Adrenal gland (tissue), 12 donors: Measurements from ENCODE around the gene HEATR5B. TPM values are rescaled to one million over a fixed set of nuclear protein-coding genes. Genes with fewer than 3 reads are reported as not detected.

Experiments used
- DNase-seq, 7 donors: peaks; one replicate each; pipeline ENCODE4 v3.0.0-alpha.2; 2019 to 2020
- H3K27ac ChIP-seq, 5 donors: fragments of 200-600 bp; sonication (generic) in 4 of 5; 1 replicate in 3 of 5; 2 replicates in 2 of 5; pipeline versions ENCODE4 v1.5.1 to v1.8.0; 2016 to 2020; ENCODE audit warnings: mild to moderate bottlenecking in 1 of 5
- H3K27me3 ChIP-seq: fragments of 200-600 bp; 2 replicates; pipeline ENCODE4 v1.8.0; 2021
- H3K36me3 ChIP-seq, 2 donors: fragments of 200-600 bp; replicated peaks in 1 of 2; 1 replicate in 1 of 2; 2 replicates in 1 of 2; pipeline versions ENCODE4 v1.5.1 to v1.8.0; 2018 to 2022
- H3K4me1 ChIP-seq, 2 donors: fragments of 200-600 bp; replicated peaks in 1 of 2; 1 replicate in 1 of 2; 2 replicates in 1 of 2; pipeline versions ENCODE4 v1.5.1 to v1.8.0; 2018 to 2021
- H3K4me3 ChIP-seq, 4 donors: fragments of 200-600 bp; sonication (generic) in 3 of 4; one replicate each; pipeline ENCODE4 v1.5.1; 2016 to 2018
- H3K9me3 ChIP-seq, 3 donors: fragments of 200-600 bp; sonication (generic) in 1 of 3; replicated peaks in 1 of 3; 1 replicate in 2 of 3; 2 replicates in 1 of 3; pipeline versions ENCODE4 v1.5.1 to v1.8.0; 2016 to 2021
- CTCF ChIP-seq, 6 experiments: fragments of 450-650 bp in 4 of 6; fragments of 200-600 bp in 2 of 6; sonication (generic) in 1 of 6; IDR thresholded peaks; 1 replicate in 5 of 6; 2 replicates in 1 of 6; pipeline versions ENCODE4 v1.5.1 to v1.8.0; 2016 to 2021; ENCODE audit warnings: antibody characterized with exemption in 6 of 6, mild to moderate bottlenecking in 2 of 6, moderate library complexity in 1 of 6
- POLR2A ChIP-seq, 2 donors: fragments of 450-650 bp; IDR thresholded peaks; one replicate each; pipeline ENCODE4 v1.6.1; 2017; ENCODE audit warnings: antibody characterized with exemption in 2 of 2, mild to moderate bottlenecking in 2 of 2, moderate library complexity in 1 of 2
- WGBS, 4 donors: extraction: QIAGEN DNeasy Blood & Tissue Kit in 2 of 4; methylation state at CpG; one replicate each; pipeline versions ENCODE4 v1.1.5 to v1.1.7; 2013 to 2017; 5-methylcytosine and 5-hydroxymethylcytosine counted together
- intact Hi-C, 2 donors: fragments of 100-400 bp; cut with DNase I; formaldehyde crosslinking; loops; one replicate each; pipeline versions ENCODE4 v1.14.1 to v1.15.0; 2022 to 2023
- polyA plus RNA-seq, 3 donors: library from polyadenylated mRNA; stranded (reverse); fragments of 200-250 nt in 2 of 3; fragments of 350-450 nt in 1 of 3; fragmentation: Illumina TruSeq in 1 of 3; extraction: RNeasy Lipid Tissue Mini Kit (QIAGEN cat#74804) in 1 of 3; gene quantifications; one replicate each; pipeline ENCODE4 v1.2.3, GENCODE V29; 2013 to 2014
- total RNA-seq, 9 donors: library from RNA; depleted of rRNA in 4 of 9; stranded (reverse); fragments of >200 nt in 4 of 9; fragments of 120-200 nt in 1 of 9; fragmentation: NEBNext Ultra II Directional in 1 of 9; extraction: Animal tissue kit (Norgen Biotek cat#: 25700) in 1 of 9; gene quantifications; one replicate each; pipeline versions ENCODE4 v1.1.0 to v1.2.4, GENCODE V29; 2013 to 2023
- donor health status: healthy with polysubstance abuse.
- donor health status: Bipolar disorder and iron deficiency.
- donor health status: DM: yes; HTN: yes; CAD: no.
- donor health status: DM: no; HTN: no; CAD: no.
- donor health status: DM: no; HTN: no; CAD: no.
- donor health status: DM: yes; HTN: yes; CAD: no.

Gene HEATR5B
- total and polyA plus RNA-seq, 12 donors: 7.4 to 34.3 (median 20.4) TPM

GRCh38 chr2:37061013-37061711, 23.0 kb downstream of the HEATR5B start:
- Histone ChIP-seq H3K27me3 (no peaks in the 10 kb centered on the region), H3K4me1 (no peaks in the 10 kb centered on the region), H3K4me3 (no peak overlapping the region), H3K9me3 (no peaks in the 10 kb centered on the region), H3K27ac (no peak overlapping the region), H3K36me3 (peaks cover 0 to 83% of the 10 kb centered on the region in 2 donors)
- TF ChIP-seq POLR2A (IDR thresholded peaks at IDR 0.05) (no peak), CTCF (IDR thresholded peaks at IDR 0.05) (no peak)
- DNase-seq: no peak
- intact Hi-C loops: no loop called here

- Histone ChIP-seq H3K4me3 (no peak overlapping the region), H3K27ac (no peak overlapping the region), H3K36me3 (peaks cover 0 to 83% of the 10 kb centered on the region in 2 donors), H3K27me3 (no peaks in the 10 kb centered on the region), H3K4me1 (no peaks in the 10 kb centered on the region), H3K9me3 (no peaks in the 10 kb centered on the region)
- 91 to 95% (median 94%) methylated on average over 7 of the region's 7 CpGs for WGBS, 4 donors
- no peak for TF ChIP-seq POLR2A (IDR thresholded peaks at IDR 0.05)
- TF ChIP-seq CTCF (IDR thresholded peaks at IDR 0.05): no peak
- intact Hi-C loops: no loop called here
- no peak for DNase-seq
These were observed 23.7 kb downstream of the HEATR5B start for GRCh38 chr2:37060446-37060845.

GRCh38 chr2:37059841-37060240, 24.3 kb downstream of the HEATR5B start:
- intact Hi-C loops: no loop called here
- whole genome bisulfite sequencing, 4 donors: 77 to 93% (median 91%) methylated on average over 3 of the region's 3 CpGs
- H3K36me3 ChIP-seq: peaks cover 0 to 81% of the 10 kb centered on the region in 2 donors

More at GRCh38 chr2:37059841-37060240, 24.3 kb downstream of the HEATR5B start:
- no peak for DNase-seq
- no peaks in the 10 kb centered on the region for H3K4me1 ChIP-seq
- no peak overlapping the region for H3K4me3 ChIP-seq
- no peaks in the 10 kb centered on the region for H3K9me3 ChIP-seq
- no peaks in the 10 kb centered on the region for H3K27me3 ChIP-seq
- no peak overlapping the region for H3K27ac ChIP-seq
- TF ChIP-seq CTCF (IDR thresholded peaks at IDR 0.05) (no peak), POLR2A (IDR thresholded peaks at IDR 0.05) (no peak)
